K562 (cell line): Measurements from ENCODE around the gene P2RX1. TPM values are rescaled to one million over a fixed set of nuclear protein-coding genes. Genes with fewer than 3 reads are reported as not detected.

ENCODE experiments used
- ATAC-seq: fragments of 200-7000 bp; cut with Tn5 transposase; 3 replicates; pipeline ENCODE4 v1.9.1; 2020; ENCODE audit warnings: moderate library complexity
- BruUV-seq: library from RNA; stranded (reverse); fragments of 400-500 nt; replicated peaks from 2 replicates; lab custom pipeline; 2021; lab: Mats Ljungman, UMichigan
- CTCF ChIA-PET: fragments of 300-600 bp; formaldehyde crosslinking; extraction: SDS; loops from one replicate; lab custom pipeline; 2021; ENCODE audit warnings: low intra/inter-chr PET ratio; lab: Yijun Ruan, JAX
- POLR2A ChIA-PET: fragments of 300-600, 350-650 bp; sonication (Branson Sonifier 250); formaldehyde crosslinking; extraction: SDS; loops from one replicate; lab custom pipeline; 2021; ENCODE audit warnings: antibody characterized with exemption, inconsistent platforms; lab: Yijun Ruan, JAX
- DNase-seq, 4 experiments: peaks; one replicate each; pipeline versions ENCODE4 v3.0.0 to v3.0.0-alpha.2; 2011 to 2018; ENCODE audit warnings: low spot score in 3 of 4, mixed read lengths in 3 of 4; ENCODE audit errors: extremely low read depth in 1 of 4
- FAIRE-seq: peaks from 2 replicates; lab custom pipeline; 2011; peaks lifted over from hg19 to GRCh38; lab: Jason Lieb, UNC
- H2AFZ ChIP-seq: 2 replicates; pipeline ENCODE4 v1.6.0; 2011; ENCODE audit warnings: low read depth, low read length, control low read depth, inconsistent platforms
- H3K27ac ChIP-seq: fragments of 200-600 bp; 3 replicates; pipeline ENCODE4 v1.8.0; 2011; ENCODE audit warnings: low read depth, mild to moderate bottlenecking, control low read depth, inconsistent platforms, low read length, moderate library complexity, mixed read lengths; ENCODE audit errors: extremely low read depth
- H3K27me3 ChIP-seq, 2 experiments: fragments of 300-600 bp in 1 of 2; 2 replicates in 1 of 2; 3 replicates in 1 of 2; pipeline versions ENCODE4 v1.6.0 to v1.8.0; 2011; ENCODE audit warnings: inconsistent platforms in 2 of 2, low read length in 2 of 2, mild to moderate bottlenecking in 1 of 2, mixed read lengths in 1 of 2, moderate library complexity in 1 of 2; ENCODE audit not compliant: control insufficient read depth in 2 of 2, insufficient read depth in 2 of 2
- H3K36me3 ChIP-seq: fragments of 300-600 bp; 3 replicates; pipeline ENCODE4 v1.8.0; 2011; ENCODE audit warnings: mild to moderate bottlenecking, low read length, inconsistent platforms; ENCODE audit not compliant: control insufficient read depth, insufficient read depth
- H3K4me1 ChIP-seq, 2 experiments: fragments of 200-600 bp in 1 of 2; replicated peaks in 1 of 2; 2 replicates in 1 of 2; 3 replicates in 1 of 2; pipeline versions ENCODE4 v1.5.1 to v1.8.0; 2011; ENCODE audit warnings: inconsistent platforms in 2 of 2, low read length in 2 of 2, mild to moderate bottlenecking in 1 of 2, mixed read lengths in 1 of 2, moderate library complexity in 1 of 2; ENCODE audit not compliant: control insufficient read depth in 2 of 2, insufficient read depth in 2 of 2
- H3K4me2 ChIP-seq: 2 replicates; pipeline ENCODE4 v1.6.1; 2011; ENCODE audit warnings: low read length, control low read depth, inconsistent platforms, mixed read lengths; ENCODE audit not compliant: insufficient read depth
- H3K4me3 ChIP-seq: fragments of 200-600 bp; sonication (generic), shearing (Covaris generic); 2 replicates; pipeline ENCODE4 v1.5.1; 2016; ENCODE audit warnings: control low read depth, inconsistent platforms
- H3K79me2 ChIP-seq: fragments of 200-600 bp; 3 replicates; pipeline ENCODE4 v1.8.0; 2011; ENCODE audit warnings: low read length, inconsistent platforms; ENCODE audit not compliant: control insufficient read depth, insufficient read depth
- H3K9ac ChIP-seq, 2 experiments: 2 replicates each; pipeline versions ENCODE4 v1.6.0 to v1.6.1; 2011; ENCODE audit warnings: low read depth in 2 of 2, low read length in 2 of 2, control low read depth in 1 of 2, inconsistent platforms in 1 of 2, mild to moderate bottlenecking in 1 of 2, mixed read lengths in 1 of 2; ENCODE audit not compliant: insufficient read depth in 1 of 2
- H3K9me1 ChIP-seq: one replicate; pipeline ENCODE4 v1.6.0; 2011; ENCODE audit warnings: inconsistent platforms, mild to moderate bottlenecking, low read length, moderate library complexity; ENCODE audit not compliant: control insufficient read depth, insufficient read depth
- H3K9me3 ChIP-seq: replicated peaks from 2 replicates; pipeline ENCODE4 v1.5.1; 2011; ENCODE audit warnings: low read depth, low read length, inconsistent platforms; ENCODE audit not compliant: control insufficient read depth, insufficient read depth
- H4K20me1 ChIP-seq: replicated peaks from 2 replicates; pipeline ENCODE4 v1.6.1; 2011; ENCODE audit warnings: low read length, inconsistent platforms, mixed read lengths; ENCODE audit not compliant: control insufficient read depth, insufficient read depth
- BMI1 ChIP-seq: fragments of 150-350 bp; IDR thresholded peaks from 2 replicates; pipeline ENCODE4 v1.6.1; 2014; ENCODE audit warnings: low read length
- CUX1 ChIP-seq: fragments of 200-800 bp; sonication (Bioruptor generic); IDR thresholded peaks from 2 replicates; pipeline ENCODE4 v1.6.1; 2016; ENCODE audit warnings: missing genetic modification characterization, missing compliant biosample characterization
- FOXJ3 ChIP-seq: sonication (generic); formaldehyde crosslinking; IDR thresholded peaks from 2 replicates; pipeline ENCODE4 v1.4.0; 2020; ENCODE audit warnings: mild to moderate bottlenecking, missing genetic modification reagents
- KLF1 ChIP-seq: fragments of 450-650 bp; IDR thresholded peaks from 2 replicates; pipeline ENCODE4 v1.6.1; 2016; ENCODE audit warnings: missing genetic modification characterization, missing compliant biosample characterization
- MCM7 ChIP-seq, 2 experiments: fragments of 450-650 bp; IDR thresholded peaks; 2 replicates each; pipeline ENCODE4 v1.6.1; 2016 to 2018
- MTF1 ChIP-seq: fragments of 250-450 bp; sonication (Bioruptor Pico); IDR thresholded peaks from 2 replicates; pipeline ENCODE4 v1.9.0; 2021; ENCODE audit warnings: moderate library complexity, mild to moderate bottlenecking, inconsistent platforms, borderline replicate concordance
- SLC30A9 ChIP-seq: fragments of 250-450 bp; sonication (Bioruptor Pico); IDR thresholded peaks from 2 replicates; pipeline ENCODE4 v1.8.0; 2022; ENCODE audit warnings: mild to moderate bottlenecking, moderate library complexity
- STAG1 ChIP-seq: sonication (generic); formaldehyde crosslinking; IDR thresholded peaks from 2 replicates; pipeline ENCODE4 v1.5.0; 2020; ENCODE audit warnings: missing genetic modification reagents, borderline replicate concordance
- THRAP3 ChIP-seq: fragments of 450-650 bp; IDR thresholded peaks from 2 replicates; pipeline ENCODE4 v1.6.1; 2016; ENCODE audit warnings: mild to moderate bottlenecking, inconsistent platforms, borderline replicate concordance
- ZNF212 ChIP-seq: fragments of 450-650 bp; formaldehyde crosslinking; IDR thresholded peaks from 2 replicates; pipeline ENCODE4 v1.4.0; 2020; ENCODE audit warnings: mild to moderate bottlenecking
- ZNF668 ChIP-seq: fragments of 250-450 bp; sonication (Bioruptor Pico); IDR thresholded peaks from 2 replicates; pipeline ENCODE4 v1.8.0; 2022; ENCODE audit warnings: mild to moderate bottlenecking, inconsistent platforms
- WGBS: fragments of 100-300 bp; shearing (Covaris generic); methylation state at CpG from one replicate; pipeline ENCODE4 v1.1.6; 2016; ENCODE audit warnings: low coverage, mixed read lengths; ENCODE audit not compliant: insufficient coverage; ENCODE audit errors: missing lambda C conversion rate; 5-methylcytosine and 5-hydroxymethylcytosine counted together
- in situ Hi-C: fragments of 300-500 bp; cut with MboI; formaldehyde crosslinking; loops from 4 replicates; pipeline ENCODE4 v1.15.0; 2018; ENCODE audit warnings: inconsistent platforms, mixed read lengths
- intact Hi-C: fragments of 100-400 bp; cut with micrococcal nuclease; formaldehyde crosslinking; loops from 2 replicates; pipeline ENCODE4 v1.14.2; 2022
- polyA plus RNA-seq, 8 experiments: library from polyadenylated mRNA; depleted of rRNA in 4 of 8; stranded (reverse) in 5 of 8; unstranded in 3 of 8; fragments of >200 nt; fragmentation: Nextera tagmentation in 2 of 8; fragmentation: Illumina TruSeq in 1 of 8; extraction: Ambion mirVana in 2 of 8; extraction: Trizol in 1 of 8; gene quantifications; 2 replicates each; pipeline versions ENCODE4 v1.2.1 to v1.2.3, GENCODE V29; 2011 to 2014; ENCODE audit warnings: inconsistent platforms in 1 of 8, missing spikeins in 1 of 8
- total RNA-seq, 7 experiments: library from RNA; depleted of rRNA in 6 of 7; stranded (reverse); fragments of >200 nt in 6 of 7; fragmentation: Illumina TruSeq in 2 of 7; extraction: Trizol in 2 of 7; gene quantifications; 2 replicates each; pipeline versions ENCODE4 v1.2.1 to v1.2.3, GENCODE V29; 2011 to 2021; ENCODE audit warnings: low replicate concordance in 1 of 7
- TF ChIP-seq, protein P1 (sequence below), 2 experiments: fragments of 200-800 bp in 1 of 2; sonication (Bioruptor generic) in 1 of 2; sonication (generic) in 1 of 2; formaldehyde crosslinking in 1 of 2; IDR thresholded peaks in 1 of 2; conservative IDR thresholded peaks in 1 of 2; 2 replicates each; pipeline versions ENCODE4 v1.5.0 to v1.6.1; 2016 to 2020; ENCODE audit warnings: missing compliant biosample characterization in 1 of 2, missing genetic modification characterization in 1 of 2, missing genetic modification reagents in 1 of 2

P2RX1 gene
- total and polyA plus RNA-seq, 9 of the 15 experiments (the other 6 are each of a cell fraction or from before 2014, with no cell fraction given), result 0.27 to 20.3 (median 10.3) TPM

GRCh38 chr17:3859940-3860339 is 56.3 kb downstream of the P2RX1 start:
- DNase-seq, result no peak
- Histone ChIP-seq H3K9me3 (no peaks in the 10 kb centered on the region), H3K27me3 (no peaks in the 10 kb centered on the region), H3K4me3 (no peak overlapping the region), H3K27ac (no peak overlapping the region), H3K36me3 (peaks cover 14% of the 10 kb centered on the region; the same call in 2 of the 3 replicates), H3K9me1 (no peaks in the 10 kb centered on the region), H3K9ac (peak overlapping the region in 1 of 2 experiments; percentile 17; a peak in 1 of 4 replicates), H2AFZ (no peak overlapping the region), H4K20me1 (no peaks in the 10 kb centered on the region), H3K4me2 (no peak overlapping the region), H3K4me1 (no peaks in the 10 kb centered on the region), H3K79me2 (no peaks in the 10 kb centered on the region)
- TF ChIP-seq SLC30A9 (CRISPR knock-in tag) (no peak), THRAP3 (no peak), FOXJ3 (CRISPR knock-in tag) (no peak), CUX1 (CRISPR knock-in tag) (no peak), KLF1 (tag) (no peak), STAG1 (CRISPR knock-in tag) (no peak), BMI1 (no peak), ZNF668 (CRISPR knock-in tag) (no peak), ZNF212 (CRISPR knock-in tag) (no peak), MCM7 (IDR thresholded peaks at IDR 0.05) (no peak), MTF1 (no peak)
- TF ChIP-seq, protein P1, sequence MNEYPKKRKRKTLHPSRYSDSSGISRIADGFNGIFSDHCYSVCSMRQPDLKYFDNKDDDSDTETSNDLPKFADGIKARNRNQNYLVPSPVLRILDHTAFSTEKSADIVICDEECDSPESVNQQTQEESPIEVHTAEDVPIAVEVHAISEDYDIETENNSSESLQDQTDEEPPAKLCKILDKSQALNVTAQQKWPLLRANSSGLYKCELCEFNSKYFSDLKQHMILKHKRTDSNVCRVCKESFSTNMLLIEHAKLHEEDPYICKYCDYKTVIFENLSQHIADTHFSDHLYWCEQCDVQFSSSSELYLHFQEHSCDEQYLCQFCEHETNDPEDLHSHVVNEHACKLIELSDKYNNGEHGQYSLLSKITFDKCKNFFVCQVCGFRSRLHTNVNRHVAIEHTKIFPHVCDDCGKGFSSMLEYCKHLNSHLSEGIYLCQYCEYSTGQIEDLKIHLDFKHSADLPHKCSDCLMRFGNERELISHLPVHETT (CRISPR knock-in tag; conservative IDR thresholded peaks at IDR 0.05 in 1 of 2, IDR thresholded peaks at IDR 0.05 in 1 of 2), result no peak
- POLR2A ChIA-PET, result interaction anchor here (0.6 kb wide), 1 partner anchor 555 kb away, joined by 4 read pairs; no protein-coding TSS in a partner anchor
- intact Hi-C loops, result no loop called here
- no TSS peak for BruUV-seq
- ATAC-seq, result no peak
- CTCF ChIA-PET, result no interaction called here
- 77% methylated on average over 5 of the region's 9 CpGs for WGBS
- in situ Hi-C loops, result no loop called here
- no peak for FAIRE-seq
